Measurements from ENCODE around the gene RMI1.
"Not testable (repeated sequence)": the region's sequence is repeated elsewhere in the genome, so short reads cannot be mapped to it uniquely, and the experiment has no call there.

RMI1 gene

GRCh38 chr9:83980395-83981125 is at the start of gene RMI1:
TSS of gene RMI1 (plus strand) at chr9:83980805. CDS start at chr9:84000987, 20,182 bp downstream.
- peak; percentile 99 for DNase-seq

GRCh38 chr9:83930881-83931280 is 49.7 kb upstream of the RMI1 start:
- DNase-seq = no peak

GRCh38 chr9:83932011-83932410 is 48.6 kb upstream of the RMI1 start:
- no peak for DNase-seq

- no peak for DNase-seq
Observed at GRCh38 chr9:83932851-83933250, 47.8 kb upstream of the RMI1 start.

GRCh38 chr9:83933790-83934189 is 46.8 kb upstream of the RMI1 start:
- no peak for DNase-seq

- no peak for DNase-seq
Observed at GRCh38 chr9:83934569-83935275, 45.9 kb upstream of the RMI1 start.

- DNase-seq = no peak
Observed at GRCh38 chr9:83935276-83935935, 45.2 kb upstream of the RMI1 start.

GRCh38 chr9:83936523-83936922 is 44.1 kb upstream of the RMI1 start:
- DNase-seq = no peak

GRCh38 chr9:83937861-83938455 is 42.6 kb upstream of the RMI1 start:
- DNase-seq = no peak

GRCh38 chr9:83940590-83941303 is 39.9 kb upstream of the RMI1 start:
- no peak for DNase-seq

GRCh38 chr9:83948096-83948495 is 32.5 kb upstream of the RMI1 start:
- DNase-seq = not testable (repeated sequence)

GRCh38 chr9:83956086-83956435 is 24.5 kb upstream of the RMI1 start:
- DNase-seq = peak; percentile 30

- peak; percentile 49 for DNase-seq
Observed at GRCh38 chr9:83956436-83957247, 24.0 kb upstream of the RMI1 start.

GRCh38 chr9:83957248-83957513 is 23.4 kb upstream of the RMI1 start:
- no peak for DNase-seq

- no peak for DNase-seq
Observed at GRCh38 chr9:83959061-83959460, 21.5 kb upstream of the RMI1 start.

GRCh38 chr9:83960991-83961390 is 19.6 kb upstream of the RMI1 start:
- DNase-seq = no peak

GRCh38 chr9:83962165-83962564 is 18.4 kb upstream of the RMI1 start:
- no peak for DNase-seq

- no peak for DNase-seq
Observed at GRCh38 chr9:83964973-83965349, 15.6 kb upstream of the RMI1 start.

GRCh38 chr9:83965350-83966208 is 15.0 kb upstream of the RMI1 start:
- DNase-seq = no peak

- DNase-seq = no peak
Observed at GRCh38 chr9:83966209-83966582, 14.4 kb upstream of the RMI1 start.

GRCh38 chr9:83967073-83967472 is 13.5 kb upstream of the RMI1 start:
- DNase-seq = no peak
